ENCODE data around the gene NAA15.
"Not testable (repeated sequence)": the region's sequence is repeated elsewhere in the genome, so short reads cannot be mapped to it uniquely, and the experiment has no call there.

NAA15 gene

GRCh38 chr4:139300431-139301112 lies 733 bp upstream of the NAA15 start:
- H3K36me3 Mint-ChIP-seq (ENCODE audit: low read depth): peaks cover 19% of the 10 kb centered on the region
- H3K4me3 Mint-ChIP-seq: peak overlapping the region; percentile 98 to 99 (median 98)

GRCh38 chr4:139301821-139302611 lies 711 bp downstream of the NAA15 start, which contains the start of gene NDUFC1:
TSS of gene NDUFC1 (minus strand) at chr4:139302477. CDS start at chr4:139295798, 6,679 bp downstream.
- peak; percentile 7 to 21 (median 15) for TF ChIP-seq CTCF (IDR thresholded peaks at IDR 0.05; ENCODE audit: unreplicated experiment in 3 of 3)
- peaks cover 34% of the 10 kb centered on the region for H3K36me3 Mint-ChIP-seq (ENCODE audit: low read depth)
- peak within 1 kb of the TSS; percentile 98 to 99 (median 98) for H3K4me3 Mint-ChIP-seq
- H3K9me3 Mint-ChIP-seq: peaks cover 9% of the 10 kb centered on the region
- peaks cover 40% of the 10 kb centered on the region for H3K4me1 Mint-ChIP-seq
- H3K27ac Mint-ChIP-seq: peak within 1 kb of the TSS; percentile 90 to 99 (median 96)
- no peaks in the 10 kb centered on the region for H3K27me3 Mint-ChIP-seq (ENCODE audit: low read depth)

More at GRCh38 chr4:139300431-139301112, 733 bp upstream of the NAA15 start:
- TF ChIP-seq CTCF (IDR thresholded peaks at IDR 0.05; ENCODE audit: unreplicated experiment in 3 of 3): no peak
- peak overlapping the region; percentile 90 to 99 (median 96) for H3K27ac Mint-ChIP-seq
- H3K9me3 Mint-ChIP-seq: peaks cover 9% of the 10 kb centered on the region
- peaks cover 50% of the 10 kb centered on the region for H3K4me1 Mint-ChIP-seq
- H3K27me3 Mint-ChIP-seq (ENCODE audit: low read depth): no peaks in the 10 kb centered on the region

- no peak overlapping the region for H3K27ac Mint-ChIP-seq
- no peak for TF ChIP-seq CTCF (IDR thresholded peaks at IDR 0.05; ENCODE audit: unreplicated experiment in 3 of 3)
- peaks cover 25% of the 10 kb centered on the region for H3K4me1 Mint-ChIP-seq
- H3K27me3 Mint-ChIP-seq (ENCODE audit: low read depth): no peaks in the 10 kb centered on the region
- peaks cover 9% of the 10 kb centered on the region for H3K9me3 Mint-ChIP-seq
- H3K36me3 Mint-ChIP-seq (ENCODE audit: low read depth): peaks cover 41% of the 10 kb centered on the region
- peak overlapping the region in 2 of 3 experiments; percentile 21 to 60 for H3K4me3 Mint-ChIP-seq
Measured at GRCh38 chr4:139304920-139305319, 3.6 kb downstream of the NAA15 start.

- peak overlapping the region; percentile 8 to 34 (median 11) for H3K27ac Mint-ChIP-seq
- no peak for TF ChIP-seq CTCF (IDR thresholded peaks at IDR 0.05; ENCODE audit: unreplicated experiment in 3 of 3)
- peaks cover 12% of the 10 kb centered on the region for H3K4me1 Mint-ChIP-seq
- H3K4me3 Mint-ChIP-seq: no peak overlapping the region
- peaks cover 34% of the 10 kb centered on the region for H3K36me3 Mint-ChIP-seq (ENCODE audit: low read depth)
- peaks cover 8% of the 10 kb centered on the region for H3K9me3 Mint-ChIP-seq
- no peaks in the 10 kb centered on the region for H3K27me3 Mint-ChIP-seq (ENCODE audit: low read depth)
Measured at GRCh38 chr4:139311909-139312308, 10.6 kb downstream of the NAA15 start.

GRCh38 chr4:139312552-139313332 lies 11.4 kb downstream of the NAA15 start:
- Mint-ChIP-seq H3K27ac (peak overlapping the region in 2 of 3 experiments; percentile 21 to 68), H3K9me3 (peaks cover 9% of the 10 kb centered on the region), H3K4me3 (no peak overlapping the region), H3K4me1 (peaks cover 12% of the 10 kb centered on the region), H3K36me3 (ENCODE audit: low read depth) (peaks cover 38% of the 10 kb centered on the region), H3K27me3 (ENCODE audit: low read depth) (no peaks in the 10 kb centered on the region)
- no peak for TF ChIP-seq CTCF (IDR thresholded peaks at IDR 0.05; ENCODE audit: unreplicated experiment in 3 of 3)

GRCh38 chr4:139313414-139313813 lies 12.1 kb downstream of the NAA15 start:
- H3K36me3 Mint-ChIP-seq (ENCODE audit: low read depth): peaks cover 42% of the 10 kb centered on the region
- not testable (repeated sequence) for H3K9me3 Mint-ChIP-seq; H3K4me3 Mint-ChIP-seq; H3K27me3 Mint-ChIP-seq (ENCODE audit: low read depth)
- peaks cover 12% of the 10 kb centered on the region for H3K4me1 Mint-ChIP-seq
- peak overlapping the region in 1 of 3 experiments; percentile 68 for H3K27ac Mint-ChIP-seq
